B cell (primary cell): ENCODE results near the gene TDRD12.
"Not testable (repeated sequence)": the region's sequence is repeated elsewhere in the genome, so short reads cannot be mapped to it uniquely, and the experiment has no call there.

ENCODE experiments used
- EZH2 ChIP-seq: IDR thresholded peaks from 2 replicates; pipeline ENCODE4 v1.6.1; 2012; ENCODE audit warnings: borderline replicate concordance, low read depth, mild to moderate bottlenecking, moderate library complexity, low read length; ENCODE audit not compliant: insufficient read depth, poor library complexity, severe bottlenecking
- TF ChIP-seq, protein P1 (sequence below): fragments of 200-600 bp; IDR thresholded peaks from one replicate; pipeline ENCODE4 v1.8.0; 2022; ENCODE audit warnings: antibody characterized with exemption, mild to moderate bottlenecking

DNA sequence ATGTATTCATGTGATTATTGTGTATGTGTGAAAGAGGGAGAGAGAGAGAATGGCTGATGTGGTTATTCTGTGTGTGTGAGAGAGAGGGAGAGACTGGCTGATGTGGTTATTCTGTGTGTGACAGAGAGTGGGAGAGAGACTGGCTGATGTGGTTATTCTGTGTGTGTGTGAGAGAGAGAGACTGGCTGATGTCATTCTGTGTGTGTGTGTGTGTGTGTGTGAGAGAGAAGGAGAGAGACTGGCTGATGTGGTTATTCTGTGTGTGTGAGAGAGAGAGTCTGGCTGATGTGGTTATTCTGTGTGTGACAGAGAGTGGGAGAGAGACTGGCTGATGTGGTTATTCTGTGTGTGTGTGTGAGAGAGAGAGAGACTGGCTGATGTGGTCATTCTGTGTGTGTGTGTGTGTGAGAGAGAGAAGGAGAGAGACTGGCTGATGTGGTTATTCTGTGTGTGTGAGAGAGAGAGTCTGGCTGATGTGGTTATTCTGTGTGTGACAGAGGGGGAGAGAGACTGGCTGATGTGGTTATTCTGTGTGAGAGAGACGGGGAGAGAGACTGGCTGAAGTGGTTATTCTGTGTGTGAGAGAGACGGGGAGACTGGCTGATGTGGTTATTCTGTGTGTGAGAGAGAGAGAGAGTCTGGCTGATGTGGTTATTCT is 26.2 kb downstream of the TDRD12 start:
- TF ChIP-seq, protein P1, sequence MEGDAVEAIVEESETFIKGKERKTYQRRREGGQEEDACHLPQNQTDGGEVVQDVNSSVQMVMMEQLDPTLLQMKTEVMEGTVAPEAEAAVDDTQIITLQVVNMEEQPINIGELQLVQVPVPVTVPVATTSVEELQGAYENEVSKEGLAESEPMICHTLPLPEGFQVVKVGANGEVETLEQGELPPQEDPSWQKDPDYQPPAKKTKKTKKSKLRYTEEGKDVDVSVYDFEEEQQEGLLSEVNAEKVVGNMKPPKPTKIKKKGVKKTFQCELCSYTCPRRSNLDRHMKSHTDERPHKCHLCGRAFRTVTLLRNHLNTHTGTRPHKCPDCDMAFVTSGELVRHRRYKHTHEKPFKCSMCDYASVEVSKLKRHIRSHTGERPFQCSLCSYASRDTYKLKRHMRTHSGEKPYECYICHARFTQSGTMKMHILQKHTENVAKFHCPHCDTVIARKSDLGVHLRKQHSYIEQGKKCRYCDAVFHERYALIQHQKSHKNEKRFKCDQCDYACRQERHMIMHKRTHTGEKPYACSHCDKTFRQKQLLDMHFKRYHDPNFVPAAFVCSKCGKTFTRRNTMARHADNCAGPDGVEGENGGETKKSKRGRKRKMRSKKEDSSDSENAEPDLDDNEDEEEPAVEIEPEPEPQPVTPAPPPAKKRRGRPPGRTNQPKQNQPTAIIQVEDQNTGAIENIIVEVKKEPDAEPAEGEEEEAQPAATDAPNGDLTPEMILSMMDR = not testable (repeated sequence)
- not testable (repeated sequence) for TF ChIP-seq EZH2
